Right lobe of liver (tissue), 6 donors: ENCODE data around the gene FBLIM1. TPM values are rescaled to one million over a fixed set of nuclear protein-coding genes. Genes with fewer than 3 reads are reported as not detected.
"Not testable (repeated sequence)": the region's sequence is repeated elsewhere in the genome, so short reads cannot be mapped to it uniquely, and the experiment has no call there.

Source experiments
- ATAC-seq, 4 donors: fragments of 200-7000 bp; cut with Tn5 transposase; one replicate each; pipeline ENCODE4 v1.9.1; 2020; ENCODE audit warnings: mild to moderate bottlenecking in 4 of 4, moderate library complexity in 4 of 4
- DNase-seq, 3 donors: peaks; one replicate each; pipeline ENCODE4 v3.0.0-alpha.2; 2020
- H3K27ac ChIP-seq, 3 donors: fragments of 200-600 bp; one replicate each; pipeline ENCODE4 v1.8.0; 2022
- H3K27me3 ChIP-seq, 2 donors: fragments of 200-600 bp; one replicate each; pipeline ENCODE4 v1.8.0; 2022
- H3K36me3 ChIP-seq, 4 donors: fragments of 200-600 bp; sonication (generic) in 1 of 4; one replicate each; pipeline versions ENCODE4 v1.5.1 to v1.8.0; 2017 to 2022; ENCODE audit warnings: control low read depth in 1 of 4
- H3K4me1 ChIP-seq, 4 donors: fragments of 200-600 bp; sonication (generic) in 1 of 4; one replicate each; pipeline versions ENCODE4 v1.5.1 to v1.8.0; 2017 to 2022; ENCODE audit warnings: control low read depth in 1 of 4
- H3K4me3 ChIP-seq, 3 donors: fragments of 200-600 bp; one replicate each; pipeline ENCODE4 v1.8.0; 2022
- H3K9me3 ChIP-seq, 4 donors: fragments of 200-600 bp; sonication (generic) in 1 of 4; one replicate each; pipeline versions ENCODE4 v1.5.1 to v1.8.0; 2017 to 2022; ENCODE audit warnings: control low read depth in 1 of 4
- POLR2A ChIP-seq: fragments of 450-650 bp; IDR thresholded peaks from one replicate; pipeline ENCODE4 v1.6.1; 2017; ENCODE audit warnings: antibody characterized with exemption, mild to moderate bottlenecking
- WGBS: methylation state at CpG from one replicate; pipeline ENCODE4 v1.1.6; 2018; ENCODE audit warnings: low coverage, low lambda C conversion rate; ENCODE audit not compliant: insufficient coverage; ENCODE audit errors: missing lambda C conversion rate; 5-methylcytosine and 5-hydroxymethylcytosine counted together
- intact Hi-C, 2 donors: fragments of 100-400 bp; cut with DNase I; formaldehyde crosslinking; loops; one replicate each; pipeline versions ENCODE4 v1.11.2 to v1.14.1; 2022
- total RNA-seq, 6 experiments: library from RNA; depleted of rRNA in 2 of 6; stranded (reverse); fragments of >200 nt in 2 of 6; fragmentation: NEBNext Ultra II Directional in 3 of 6; extraction: Animal tissue kit (Norgen Biotek cat#: 25700) in 3 of 6; gene quantifications; one replicate each; pipeline versions ENCODE4 v1.1.0 to v1.2.4, GENCODE V29; 2016 to 2023
- TF ChIP-seq, protein P1 (sequence below), 4 donors: fragments of 200-600 bp in 3 of 4; fragments of 450-650 bp in 1 of 4; IDR thresholded peaks; one replicate each; pipeline versions ENCODE4 v1.5.1 to v1.8.0; 2016 to 2022; ENCODE audit warnings: antibody characterized with exemption in 4 of 4, mild to moderate bottlenecking in 2 of 4
- donor health status: DM: no; HTN: yes; CAD: no.
- donor health status: DM: no; HTN: no; CAD: no.
- donor health status: DM: no; HTN: no; CAD: no.
- donor health status: DM: no; HTN: yes; CAD: no.
- donor health status: DM: no; HTN: yes; CAD: no.

Gene FBLIM1
- total RNA-seq, 6 experiments from 2014 or later = 4.0 to 13.1 (median 6.0) TPM

- 95% methylated on average over 4 of the region's 5 CpGs for WGBS
- ATAC-seq (no peak), DNase-seq (no peak)
- peaks cover 0 to 14% (median 0%) of the 10 kb centered on the region in 4 donors for H3K4me1 ChIP-seq
- H3K27me3 ChIP-seq = no peaks in the 10 kb centered on the region
- H3K9me3 ChIP-seq = no peaks in the 10 kb centered on the region
- H3K4me3 ChIP-seq = no peak overlapping the region
- TF ChIP-seq, protein P1, sequence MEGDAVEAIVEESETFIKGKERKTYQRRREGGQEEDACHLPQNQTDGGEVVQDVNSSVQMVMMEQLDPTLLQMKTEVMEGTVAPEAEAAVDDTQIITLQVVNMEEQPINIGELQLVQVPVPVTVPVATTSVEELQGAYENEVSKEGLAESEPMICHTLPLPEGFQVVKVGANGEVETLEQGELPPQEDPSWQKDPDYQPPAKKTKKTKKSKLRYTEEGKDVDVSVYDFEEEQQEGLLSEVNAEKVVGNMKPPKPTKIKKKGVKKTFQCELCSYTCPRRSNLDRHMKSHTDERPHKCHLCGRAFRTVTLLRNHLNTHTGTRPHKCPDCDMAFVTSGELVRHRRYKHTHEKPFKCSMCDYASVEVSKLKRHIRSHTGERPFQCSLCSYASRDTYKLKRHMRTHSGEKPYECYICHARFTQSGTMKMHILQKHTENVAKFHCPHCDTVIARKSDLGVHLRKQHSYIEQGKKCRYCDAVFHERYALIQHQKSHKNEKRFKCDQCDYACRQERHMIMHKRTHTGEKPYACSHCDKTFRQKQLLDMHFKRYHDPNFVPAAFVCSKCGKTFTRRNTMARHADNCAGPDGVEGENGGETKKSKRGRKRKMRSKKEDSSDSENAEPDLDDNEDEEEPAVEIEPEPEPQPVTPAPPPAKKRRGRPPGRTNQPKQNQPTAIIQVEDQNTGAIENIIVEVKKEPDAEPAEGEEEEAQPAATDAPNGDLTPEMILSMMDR (IDR thresholded peaks at IDR 0.05) = no peak
- TF ChIP-seq POLR2A = no peak
- no peak overlapping the region for H3K27ac ChIP-seq
- intact Hi-C loops = loop anchor here in 1 of 2 donors (5.0 kb wide), 1 partner anchor 176 kb away; no protein-coding TSS in a partner anchor
- H3K36me3 ChIP-seq = no peaks in the 10 kb centered on the region
These were observed 58.1 kb downstream of the FBLIM1 start for GRCh38 chr1:15816674-15817073.

- WGBS = 72% methylated on average over 2 of the region's 3 CpGs
- Histone ChIP-seq H3K4me3 (no peak overlapping the region), H3K36me3 (no peaks in the 10 kb centered on the region), H3K27ac (no peak overlapping the region), H3K27me3 (no peaks in the 10 kb centered on the region), H3K9me3 (no peaks in the 10 kb centered on the region), H3K4me1 (peaks cover 0 to 11% (median 0%) of the 10 kb centered on the region in 4 donors)
- TF ChIP-seq POLR2A = no peak
- DNase-seq (no peak), ATAC-seq (no peak)
- intact Hi-C loops = no loop called here
These were observed 61.9 kb downstream of the FBLIM1 start for GRCh38 chr1:15820478-15820877.

DNA sequence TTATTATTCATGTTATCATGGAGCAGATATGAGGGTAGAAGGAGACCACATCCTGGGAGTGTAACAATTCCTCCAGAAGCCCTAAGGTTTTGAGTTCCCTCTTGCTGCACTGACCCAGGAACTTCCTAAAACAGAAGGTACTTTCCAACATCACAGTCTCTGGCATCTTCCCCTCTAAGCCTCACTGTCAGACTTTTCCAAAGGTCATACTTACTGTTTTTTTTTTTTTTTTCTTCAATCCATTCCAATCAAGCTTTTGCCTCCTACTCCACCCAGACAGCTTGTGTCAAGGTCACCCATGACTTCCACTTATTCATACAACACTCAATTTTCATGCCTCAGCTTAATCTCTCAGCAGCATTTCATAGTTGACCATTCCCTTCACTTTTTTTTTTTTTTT, 67.2 kb downstream of the FBLIM1 start:
- ATAC-seq (peak in 2 of 4 donors; percentile 54 to 76), DNase-seq (no peak)
- H3K4me1 ChIP-seq = peaks cover 0 to 9% (median 0%) of the 10 kb centered on the region in 4 donors
- H3K9me3 ChIP-seq = no peaks in the 10 kb centered on the region
- H3K27me3 ChIP-seq = no peaks in the 10 kb centered on the region
- peak overlapping the region in 1 of 3 donors; percentile 40 for H3K27ac ChIP-seq
- no peak for TF ChIP-seq POLR2A
- TF ChIP-seq, protein P1 (IDR thresholded peaks at IDR 0.05) = no peak
- intact Hi-C loops = no loop called here
- no peaks in the 10 kb centered on the region for H3K36me3 ChIP-seq
- no peak overlapping the region for H3K4me3 ChIP-seq

GRCh38 chr1:15826810-15827507, 68.4 kb downstream of the FBLIM1 start:
- Histone ChIP-seq H3K9me3 (no peaks in the 10 kb centered on the region), H3K4me1 (peaks cover 0 to 18% (median 0%) of the 10 kb centered on the region in 4 donors), H3K27me3 (no peaks in the 10 kb centered on the region), H3K36me3 (no peaks in the 10 kb centered on the region), H3K27ac (no peak overlapping the region), H3K4me3 (no peak overlapping the region)
- TF ChIP-seq, protein P1 (IDR thresholded peaks at IDR 0.05) = no peak
- TF ChIP-seq POLR2A = no peak
- DNase-seq = no peak
- intact Hi-C loops = no loop called here
- no peak for ATAC-seq
- WGBS = 74% methylated on average over 2 of the region's 6 CpGs

- H3K9me3 ChIP-seq, intact Hi-C loops, ATAC-seq, DNase-seq, H3K27ac ChIP-seq, H3K36me3 ChIP-seq, H3K27me3 ChIP-seq, H3K4me3 ChIP-seq: not testable (repeated sequence)
- WGBS = no CpG with 5 or more reads among the region's 15 CpGs
- H3K4me1 ChIP-seq = peaks cover 0 to 24% (median 0%) of the 10 kb centered on the region in 4 donors
These were observed 69.0 kb downstream of the FBLIM1 start for GRCh38 chr1:15827567-15827966.

DNA sequence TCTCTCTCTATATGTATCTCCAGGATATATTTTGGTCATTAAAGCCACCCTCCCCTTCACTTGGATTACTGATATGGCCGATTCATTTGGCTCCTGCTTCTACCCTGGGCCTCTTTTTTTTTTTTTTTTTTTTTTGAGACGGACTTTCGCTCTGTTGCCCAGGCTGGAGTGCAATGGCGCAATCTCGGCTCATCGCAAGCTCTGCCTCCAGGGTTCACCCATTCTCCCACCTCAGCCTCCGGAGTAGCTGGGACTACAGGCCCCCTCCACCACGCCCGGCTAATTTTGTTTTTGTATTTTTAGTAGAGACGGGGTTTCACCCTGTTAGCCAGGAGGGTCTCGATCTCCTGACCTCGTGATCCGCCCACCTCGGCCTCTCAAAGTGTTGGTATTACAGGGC, 70.3 kb downstream of the FBLIM1 start:
- H3K36me3 ChIP-seq, H3K9me3 ChIP-seq, H3K27me3 ChIP-seq, H3K4me3 ChIP-seq, intact Hi-C loops: not testable (repeated sequence)
- Histone ChIP-seq H3K4me1 (peaks cover 0 to 32% (median 0%) of the 10 kb centered on the region in 4 donors), H3K27ac (peak overlapping the region in 1 of 3 donors; percentile 35)
- DNase-seq = peak; percentile 44 to 64 (median 63)
- 73% methylated on average over 5 of the region's 14 CpGs for WGBS
- peak in 2 of 4 donors; percentile 9 to 11 for ATAC-seq
